D721Med (cell line): Measurements from ENCODE around the gene PLD4.

Experiments
- DNase-seq: peaks from one replicate; pipeline ENCODE4 v3.0.0; 2011; ENCODE audit warnings: low spot score; ENCODE audit not compliant: insufficient read length
- FAIRE-seq: peaks from 2 replicates; lab custom pipeline; 2011; peaks lifted over from hg19 to GRCh38; lab: Jason Lieb, UNC
- TF ChIP-seq, protein P1 (sequence below): IDR thresholded peaks from 2 replicates; pipeline ENCODE4 v1.5.1; 2012; ENCODE audit warnings: mild to moderate bottlenecking, control low read depth; ENCODE audit not compliant: insufficient read depth; ENCODE audit errors: missing control alignments

The PLD4 gene

DNA sequence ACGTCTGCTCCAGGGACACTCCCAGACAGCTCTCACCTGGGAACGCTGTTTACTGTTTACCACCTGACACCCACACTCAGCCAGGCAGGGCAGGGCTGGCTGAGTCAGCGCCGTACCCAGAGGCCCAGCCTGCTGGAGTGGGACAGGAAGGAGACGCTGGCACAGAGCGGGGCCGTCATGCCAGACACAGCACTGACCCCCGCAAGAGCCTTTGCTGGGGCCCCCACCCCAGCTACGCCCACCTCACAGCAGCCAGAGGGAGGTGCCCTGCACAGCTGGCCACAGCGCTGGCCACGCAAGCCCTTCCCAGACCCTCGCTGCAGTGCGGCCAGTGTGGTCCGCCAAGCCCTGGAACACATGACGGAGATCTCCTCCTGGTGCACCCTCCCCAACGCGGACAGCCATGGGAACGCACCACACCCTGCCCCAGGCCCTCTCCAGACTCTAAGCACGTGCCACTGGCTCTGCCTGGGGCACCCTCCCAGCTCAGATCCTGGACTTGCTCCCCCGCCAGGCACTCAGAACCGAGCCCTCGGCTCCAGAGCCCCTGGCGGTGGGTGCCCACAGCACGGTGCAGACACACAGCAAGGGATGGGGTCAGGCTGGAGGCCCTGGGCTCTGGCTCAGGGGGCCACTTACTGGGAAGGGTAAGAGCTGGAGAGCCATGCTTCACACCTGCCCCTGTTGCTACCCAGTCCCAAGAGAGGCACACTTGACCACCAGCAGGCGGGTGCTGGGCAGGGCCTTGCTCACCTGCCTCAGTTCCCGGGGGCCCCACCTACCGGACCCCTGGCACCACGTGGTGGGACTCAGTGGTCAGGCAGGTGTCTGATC, 47.8 kb downstream of the PLD4 start:
- DNase-seq, result no peak
- no peak for FAIRE-seq
- TF ChIP-seq, protein P1, sequence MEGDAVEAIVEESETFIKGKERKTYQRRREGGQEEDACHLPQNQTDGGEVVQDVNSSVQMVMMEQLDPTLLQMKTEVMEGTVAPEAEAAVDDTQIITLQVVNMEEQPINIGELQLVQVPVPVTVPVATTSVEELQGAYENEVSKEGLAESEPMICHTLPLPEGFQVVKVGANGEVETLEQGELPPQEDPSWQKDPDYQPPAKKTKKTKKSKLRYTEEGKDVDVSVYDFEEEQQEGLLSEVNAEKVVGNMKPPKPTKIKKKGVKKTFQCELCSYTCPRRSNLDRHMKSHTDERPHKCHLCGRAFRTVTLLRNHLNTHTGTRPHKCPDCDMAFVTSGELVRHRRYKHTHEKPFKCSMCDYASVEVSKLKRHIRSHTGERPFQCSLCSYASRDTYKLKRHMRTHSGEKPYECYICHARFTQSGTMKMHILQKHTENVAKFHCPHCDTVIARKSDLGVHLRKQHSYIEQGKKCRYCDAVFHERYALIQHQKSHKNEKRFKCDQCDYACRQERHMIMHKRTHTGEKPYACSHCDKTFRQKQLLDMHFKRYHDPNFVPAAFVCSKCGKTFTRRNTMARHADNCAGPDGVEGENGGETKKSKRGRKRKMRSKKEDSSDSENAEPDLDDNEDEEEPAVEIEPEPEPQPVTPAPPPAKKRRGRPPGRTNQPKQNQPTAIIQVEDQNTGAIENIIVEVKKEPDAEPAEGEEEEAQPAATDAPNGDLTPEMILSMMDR, result no peak

DNA sequence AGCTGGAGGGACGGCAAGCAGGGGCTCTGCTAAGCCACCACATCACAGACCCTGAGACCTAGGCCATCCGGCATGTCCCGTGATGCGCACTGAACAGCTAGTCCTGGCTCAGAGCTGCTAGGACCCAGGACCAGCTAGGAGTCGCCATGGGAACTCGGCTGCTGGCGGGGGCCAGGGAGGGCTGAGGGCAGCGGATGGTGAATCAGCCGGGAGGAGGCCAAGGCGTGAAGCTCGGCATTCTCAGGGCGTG, 48.4 kb downstream of the PLD4 start:
- DNase-seq (no peak), FAIRE-seq (no peak)
- TF ChIP-seq, protein P1, result no peak

DNA sequence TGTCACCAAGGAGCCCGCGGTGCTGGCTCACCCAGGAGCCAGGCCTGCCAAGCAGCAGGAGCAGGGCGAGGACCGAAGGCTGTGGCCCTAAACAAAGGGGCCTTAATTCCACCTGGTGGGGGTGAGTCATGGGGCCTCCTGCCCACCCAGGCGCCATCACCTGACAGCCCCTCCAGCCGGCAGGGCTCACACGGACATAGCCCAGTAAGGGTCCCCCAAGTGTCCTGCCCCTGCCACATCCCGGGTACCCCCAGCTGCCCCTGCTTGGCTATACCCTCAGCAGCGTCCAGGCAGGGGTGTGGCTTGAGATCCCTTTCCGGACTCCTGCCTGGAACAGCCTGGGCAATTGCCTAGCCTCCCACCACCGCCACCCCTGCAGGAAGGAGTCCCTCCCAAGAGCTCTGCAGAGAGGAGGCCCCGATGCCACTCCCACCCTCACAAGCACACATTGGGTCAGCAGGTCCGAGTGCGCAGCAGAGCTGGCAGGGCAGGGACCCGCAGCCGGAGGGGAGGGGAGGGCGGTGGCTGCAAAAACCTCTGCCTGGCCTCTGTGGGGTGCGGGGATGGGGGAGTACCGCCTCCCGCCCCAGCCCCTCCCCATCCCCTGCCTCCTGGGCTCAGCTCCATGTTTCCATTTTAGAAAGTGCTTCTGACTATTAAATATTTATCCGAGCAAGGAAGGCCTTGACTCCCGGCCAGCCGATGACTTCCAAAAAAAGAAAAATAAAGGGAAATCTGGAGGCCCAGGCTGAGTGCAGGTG, 48.9 kb downstream of the PLD4 start:
- TF ChIP-seq, protein P1, result no peak
- DNase-seq, result no peak
- FAIRE-seq, result no peak

DNA sequence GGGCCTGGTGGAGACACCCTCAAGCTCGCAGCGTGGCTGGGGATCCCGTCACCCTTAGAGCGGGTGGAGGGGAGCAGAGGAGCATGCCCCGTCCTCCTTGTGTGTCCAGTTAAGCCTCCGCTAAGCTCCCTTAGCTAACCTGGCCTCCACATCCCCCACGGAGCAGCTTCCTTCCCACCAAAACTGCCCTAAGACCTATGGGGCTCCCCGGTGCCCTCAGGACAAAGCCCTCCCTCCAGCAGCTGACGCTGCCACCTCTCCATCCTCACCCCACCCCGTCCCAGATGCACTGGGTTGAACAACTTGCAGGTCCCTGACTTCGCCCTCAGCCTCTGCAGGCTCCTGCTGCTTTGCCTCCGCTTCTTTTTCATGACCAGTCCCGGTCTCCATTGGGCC, 49.5 kb downstream of the PLD4 start:
- DNase-seq (no peak), FAIRE-seq (no peak)
- TF ChIP-seq, protein P1, result no peak

DNA sequence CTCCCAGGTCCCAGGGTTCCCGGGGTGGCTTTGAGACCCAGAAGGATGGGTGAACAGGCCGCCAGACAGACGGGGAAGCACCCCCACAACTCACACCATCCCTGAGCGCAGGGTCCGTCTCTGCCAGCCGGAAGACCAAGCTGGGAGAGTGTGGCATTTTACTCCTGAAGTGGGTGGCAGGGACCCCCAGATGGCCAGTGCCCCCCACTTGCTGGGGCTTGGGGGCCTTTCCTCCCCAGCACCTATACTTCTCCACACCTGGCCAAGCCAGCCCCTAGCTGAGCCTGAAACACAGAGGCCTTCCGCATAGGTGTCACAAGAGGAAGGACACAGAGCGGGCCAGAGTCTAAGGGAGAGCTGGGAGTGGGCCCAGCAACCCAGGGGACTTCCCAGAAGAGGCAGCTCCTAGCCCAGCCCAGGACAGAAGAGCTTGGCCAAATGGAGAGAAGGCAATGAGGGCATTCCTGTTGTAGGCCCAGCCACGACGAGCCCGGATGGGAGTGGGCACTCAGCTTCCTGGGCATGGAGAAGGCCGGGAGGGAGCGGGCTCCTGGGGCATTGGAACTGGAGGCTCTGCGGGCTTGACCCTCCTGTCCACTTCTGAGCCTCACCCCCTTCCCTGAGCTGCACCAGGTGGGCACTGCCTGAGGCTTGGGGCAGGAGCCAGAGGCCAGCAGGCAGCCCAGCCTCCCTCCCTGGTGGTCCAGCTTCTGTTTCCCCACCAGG, 50.1 kb downstream of the PLD4 start:
- FAIRE-seq, result no peak
- TF ChIP-seq, protein P1, result no peak
- no peak for DNase-seq

DNA sequence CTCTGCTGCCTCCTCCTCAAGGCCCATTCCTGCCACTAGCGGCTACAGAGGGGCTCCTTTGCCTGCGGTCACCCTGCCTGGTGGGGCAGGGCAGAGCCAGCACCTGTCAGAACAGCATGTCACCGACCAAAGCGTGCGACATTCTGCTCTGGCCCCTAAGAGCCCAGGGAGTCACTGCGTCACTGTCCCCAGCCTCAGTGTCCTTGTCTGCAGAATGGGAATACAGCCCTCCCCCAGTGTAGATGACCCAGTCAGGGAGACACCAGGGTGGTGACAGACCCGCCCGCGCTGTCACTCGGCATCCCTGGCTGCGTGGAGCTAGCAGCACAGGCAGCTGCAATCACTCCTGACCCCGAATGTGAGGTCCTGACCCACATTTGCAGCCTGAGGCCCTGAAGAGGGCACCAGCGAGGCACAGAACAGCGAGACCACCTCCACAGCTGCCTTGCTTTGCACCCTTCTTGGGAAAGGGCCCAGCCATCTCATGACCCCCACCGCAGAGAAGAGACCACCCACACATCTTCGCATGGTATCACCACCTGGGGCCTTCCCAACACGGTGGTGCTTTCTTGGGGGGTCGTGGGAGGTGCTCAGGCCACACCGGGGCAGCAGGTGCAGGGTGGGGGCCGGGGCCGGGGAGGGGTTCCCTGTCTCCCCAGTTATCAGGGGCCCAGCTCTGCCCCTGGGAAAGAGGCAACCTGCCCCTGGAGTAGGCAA, 51.0 kb downstream of the PLD4 start:
- no peak for DNase-seq
- TF ChIP-seq, protein P1, result peak; percentile 44
- no peak for FAIRE-seq
